NB4 (cell line): ENCODE data around the gene SEL1L3.
"Not testable (repeated sequence)": the region's sequence is repeated elsewhere in the genome, so short reads cannot be mapped to it uniquely, and the experiment has no call there.

ENCODE experiments used
- DNase-seq: peaks from one replicate; pipeline ENCODE4 v3.0.0; 2010; ENCODE audit warnings: low read depth
- H3K4me3 ChIP-seq: one replicate; pipeline ENCODE4 v1.5.1; 2011; ENCODE audit warnings: mild to moderate bottlenecking, low read depth, low read length, moderate library complexity
- MYC ChIP-seq: IDR thresholded peaks from 2 replicates; pipeline ENCODE4 v1.6.1; 2011; ENCODE audit warnings: low read depth, low read length
- POLR2A ChIP-seq: IDR thresholded peaks from 2 replicates; pipeline ENCODE4 v1.6.1; 2011; ENCODE audit warnings: mild to moderate bottlenecking; ENCODE audit not compliant: insufficient read length; ENCODE audit errors: extremely low read depth
- TF ChIP-seq, protein P1 (sequence below): IDR thresholded peaks from 2 replicates; pipeline ENCODE4 v1.6.1; 2011; ENCODE audit warnings: low read depth, low read length
- TF ChIP-seq, protein P2 (sequence below): IDR thresholded peaks from one replicate; pipeline ENCODE4 v1.5.1; 2012; ENCODE audit warnings: low read depth, low read length

SEL1L3 gene

DNA sequence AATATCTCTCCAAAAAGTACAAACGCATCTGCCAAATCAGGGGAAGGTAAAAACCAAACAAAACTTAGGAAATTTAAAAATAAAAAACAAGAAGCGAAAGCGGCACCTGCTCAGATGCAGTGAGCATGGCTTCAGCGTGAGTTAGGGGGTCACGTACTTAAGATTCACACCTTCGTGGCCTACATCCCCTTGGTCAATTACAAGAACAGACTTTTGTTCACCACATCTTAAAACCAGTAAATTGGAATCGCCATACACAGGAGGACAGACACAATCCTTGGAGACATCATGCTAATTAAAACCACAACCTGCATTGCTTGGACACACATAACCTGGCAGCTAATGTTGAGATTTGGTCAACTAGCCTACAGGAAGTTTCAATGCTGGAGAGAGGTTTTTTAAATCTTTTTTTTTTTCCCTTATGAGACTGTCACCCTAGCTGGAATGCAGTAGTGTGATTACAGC lies 12.5 kb upstream of the SEL1L3 start:
- no peak overlapping the region for H3K4me3 ChIP-seq
- TF ChIP-seq, protein P1, sequence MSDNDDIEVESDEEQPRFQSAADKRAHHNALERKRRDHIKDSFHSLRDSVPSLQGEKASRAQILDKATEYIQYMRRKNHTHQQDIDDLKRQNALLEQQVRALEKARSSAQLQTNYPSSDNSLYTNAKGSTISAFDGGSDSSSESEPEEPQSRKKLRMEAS: no peak
- TF ChIP-seq POLR2A (no peak), MYC (no peak)
- TF ChIP-seq, protein P2, sequence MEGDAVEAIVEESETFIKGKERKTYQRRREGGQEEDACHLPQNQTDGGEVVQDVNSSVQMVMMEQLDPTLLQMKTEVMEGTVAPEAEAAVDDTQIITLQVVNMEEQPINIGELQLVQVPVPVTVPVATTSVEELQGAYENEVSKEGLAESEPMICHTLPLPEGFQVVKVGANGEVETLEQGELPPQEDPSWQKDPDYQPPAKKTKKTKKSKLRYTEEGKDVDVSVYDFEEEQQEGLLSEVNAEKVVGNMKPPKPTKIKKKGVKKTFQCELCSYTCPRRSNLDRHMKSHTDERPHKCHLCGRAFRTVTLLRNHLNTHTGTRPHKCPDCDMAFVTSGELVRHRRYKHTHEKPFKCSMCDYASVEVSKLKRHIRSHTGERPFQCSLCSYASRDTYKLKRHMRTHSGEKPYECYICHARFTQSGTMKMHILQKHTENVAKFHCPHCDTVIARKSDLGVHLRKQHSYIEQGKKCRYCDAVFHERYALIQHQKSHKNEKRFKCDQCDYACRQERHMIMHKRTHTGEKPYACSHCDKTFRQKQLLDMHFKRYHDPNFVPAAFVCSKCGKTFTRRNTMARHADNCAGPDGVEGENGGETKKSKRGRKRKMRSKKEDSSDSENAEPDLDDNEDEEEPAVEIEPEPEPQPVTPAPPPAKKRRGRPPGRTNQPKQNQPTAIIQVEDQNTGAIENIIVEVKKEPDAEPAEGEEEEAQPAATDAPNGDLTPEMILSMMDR: no peak
- no peak for DNase-seq

DNA sequence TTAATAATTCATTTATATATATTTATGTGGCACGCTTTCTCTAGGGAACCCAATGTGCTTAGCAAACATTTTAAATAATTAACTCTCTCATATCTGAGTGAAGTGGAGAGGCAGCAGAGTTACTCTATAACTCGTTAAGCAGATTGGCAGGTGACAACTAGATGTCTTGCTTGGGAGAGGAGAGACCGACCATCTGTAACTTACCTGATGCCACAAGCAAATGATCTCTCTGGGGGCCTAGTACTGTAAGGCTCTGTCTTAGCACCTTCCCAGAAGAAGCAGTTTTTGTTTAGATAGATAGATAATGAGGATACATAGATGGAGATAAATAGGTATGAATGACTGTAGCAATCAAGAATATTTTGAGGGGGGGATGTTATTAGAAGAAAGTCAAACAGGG lies 11.9 kb upstream of the SEL1L3 start:
- no peak overlapping the region for H3K4me3 ChIP-seq
- TF ChIP-seq, protein P2: no peak
- TF ChIP-seq MYC (no peak), POLR2A (no peak)
- TF ChIP-seq, protein P1: no peak
- DNase-seq: no peak

DNA sequence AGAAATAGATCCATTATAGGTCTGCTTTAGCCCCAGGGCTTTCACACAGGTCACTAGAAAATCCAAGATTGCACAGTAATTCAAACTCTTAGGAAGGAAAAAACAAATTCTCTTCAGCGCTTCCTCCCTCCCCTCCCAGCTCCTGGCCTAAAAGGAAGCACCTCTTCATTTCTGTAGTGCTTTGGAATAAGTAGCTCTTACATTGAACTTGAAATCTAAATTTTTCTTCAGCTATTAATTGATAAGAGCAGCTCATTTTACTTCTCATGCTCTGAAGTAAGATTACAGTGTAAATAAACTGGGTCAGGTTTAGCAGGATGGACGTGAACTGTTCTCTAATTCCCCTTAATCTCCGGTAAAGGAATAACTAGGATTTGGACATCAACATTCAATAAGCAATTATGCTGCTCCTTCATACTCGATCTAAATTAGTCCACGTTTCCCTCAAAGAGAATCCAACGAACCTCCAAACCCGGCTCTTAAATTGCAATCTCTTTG lies 10.9 kb upstream of the SEL1L3 start:
- no peak overlapping the region for H3K4me3 ChIP-seq

DNA sequence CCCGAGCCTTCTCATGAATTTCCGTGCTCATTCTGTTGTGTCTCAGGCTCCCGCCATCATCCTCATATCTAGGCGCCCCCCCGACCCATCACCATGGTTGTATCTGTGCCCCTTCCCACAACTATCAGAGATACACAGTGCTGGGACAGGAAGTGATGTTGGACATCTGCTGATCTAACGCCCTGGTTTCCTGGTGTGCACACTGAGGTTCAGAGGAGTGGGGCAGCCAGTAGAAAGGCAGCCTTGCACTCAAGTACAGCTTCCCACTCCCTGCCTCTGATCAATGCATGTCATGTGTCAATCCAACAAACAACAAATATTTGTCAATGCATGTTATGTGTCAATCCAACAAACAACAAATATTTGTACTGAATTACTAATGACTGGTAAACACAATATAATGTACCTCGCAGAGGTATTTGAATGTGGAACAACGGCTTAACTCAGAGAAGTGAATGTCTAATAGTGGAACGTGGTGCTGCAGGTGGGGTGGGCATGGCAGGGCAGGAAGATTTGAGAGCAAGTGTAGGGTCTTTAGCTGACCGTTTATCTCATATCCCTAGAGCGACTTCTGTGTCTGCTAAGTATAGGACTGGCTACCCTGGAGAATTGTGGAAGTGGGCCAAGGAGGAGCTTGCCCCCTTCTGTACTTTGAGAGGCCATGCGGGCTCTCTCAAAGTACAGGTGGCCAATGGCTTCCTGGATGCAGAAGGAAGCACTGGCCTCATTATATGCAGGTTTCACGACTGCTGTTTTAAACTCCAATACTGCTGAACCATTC lies 10.3 kb upstream of the SEL1L3 start:
- no peak overlapping the region for H3K4me3 ChIP-seq
- no peak for DNase-seq
- TF ChIP-seq, protein P2: no peak
- no peak for TF ChIP-seq MYC
- TF ChIP-seq, protein P1: no peak
- TF ChIP-seq POLR2A: no peak

More for the DNA sequence above, 10.9 kb upstream of the SEL1L3 start:
- TF ChIP-seq POLR2A: no peak
- TF ChIP-seq, protein P1: no peak
- TF ChIP-seq MYC: no peak
- TF ChIP-seq, protein P2: no peak
- no peak for DNase-seq

DNA sequence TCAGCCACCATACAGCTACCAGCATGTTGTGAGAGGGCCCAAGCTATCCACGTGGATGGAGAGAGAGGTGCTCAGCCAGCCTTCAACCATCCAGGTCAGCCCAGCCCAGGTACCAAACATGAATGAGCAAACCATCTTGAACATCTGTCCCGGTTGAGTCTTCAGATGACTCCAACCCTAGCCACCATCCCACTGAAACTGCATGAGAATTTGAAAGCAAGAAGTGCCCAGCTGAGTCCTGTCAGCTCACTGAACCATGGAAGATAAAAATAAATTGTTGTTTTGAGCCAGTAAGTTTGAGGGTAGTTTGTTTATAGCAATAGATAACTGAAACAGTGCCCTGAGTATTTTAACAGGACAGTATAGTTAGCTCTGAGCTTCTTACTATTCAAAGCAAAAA lies 7.3 kb upstream of the SEL1L3 start:
- H3K4me3 ChIP-seq: no peak overlapping the region
- TF ChIP-seq, protein P1: no peak
- DNase-seq: no peak

DNA sequence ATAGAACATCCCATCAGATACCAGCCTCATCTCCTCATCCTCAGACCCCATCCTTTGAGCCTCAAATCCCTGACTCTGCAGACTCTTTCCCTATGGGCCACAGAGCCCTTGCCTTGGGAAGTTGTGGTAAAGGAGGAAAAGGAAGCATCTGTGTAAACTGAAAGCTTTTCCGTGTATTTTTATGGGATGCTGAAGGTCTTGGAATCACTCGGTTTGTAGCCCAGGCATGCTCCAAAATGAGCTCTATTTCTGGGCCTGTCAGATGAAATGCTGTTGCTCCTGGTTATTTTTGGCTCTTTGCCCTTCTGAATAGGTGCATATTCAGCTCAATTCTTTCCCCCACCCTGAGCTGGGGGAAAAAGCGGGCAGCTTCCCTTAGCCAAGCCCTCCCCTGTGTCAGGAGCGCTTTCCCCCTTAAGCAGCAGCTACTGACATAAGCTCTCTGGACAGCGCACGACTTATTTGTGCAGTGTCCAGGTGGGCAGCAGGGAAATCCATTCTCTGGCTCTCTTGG lies 5.0 kb upstream of the SEL1L3 start:
- H3K4me3 ChIP-seq: no peak overlapping the region

DNA sequence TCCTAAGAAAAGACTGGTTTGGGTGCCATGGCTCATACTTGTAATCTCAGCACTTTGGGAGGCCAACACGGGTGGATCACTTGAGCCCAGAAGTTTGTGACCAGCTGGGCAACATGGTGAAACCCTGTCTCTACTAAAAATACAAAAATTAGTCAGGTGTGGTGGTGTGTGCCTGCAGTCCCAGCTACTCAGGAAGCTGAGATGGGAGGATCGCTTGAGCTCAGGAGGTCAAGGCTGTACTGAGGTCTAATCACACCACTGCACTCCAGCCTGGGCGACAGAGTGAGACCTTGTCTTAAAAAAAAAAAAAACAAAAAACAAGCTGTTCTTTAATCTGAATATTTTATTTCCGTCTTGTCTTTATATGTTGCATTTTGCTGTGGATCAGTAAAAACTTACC lies 3.6 kb upstream of the SEL1L3 start:
- DNase-seq, H3K4me3 ChIP-seq: not testable (repeated sequence)

More for the DNA sequence above, 5.0 kb upstream of the SEL1L3 start:
- no peak for DNase-seq
- TF ChIP-seq, protein P2: no peak
- TF ChIP-seq MYC (no peak), POLR2A (no peak)
- TF ChIP-seq, protein P1: no peak
